DMS 273 (cell line): ENCODE data around the gene CHMP4B.
A peak's percentile ranks its signal among the peaks of the same experiment; 100 is the strongest.

ENCODE experiments used
- DNase-seq: peaks from one replicate; lab custom pipeline; 2025; ENCODE audit not compliant: unreplicated experiment; lab: John Stamatoyannopoulos, UW

Gene CHMP4B

DNA sequence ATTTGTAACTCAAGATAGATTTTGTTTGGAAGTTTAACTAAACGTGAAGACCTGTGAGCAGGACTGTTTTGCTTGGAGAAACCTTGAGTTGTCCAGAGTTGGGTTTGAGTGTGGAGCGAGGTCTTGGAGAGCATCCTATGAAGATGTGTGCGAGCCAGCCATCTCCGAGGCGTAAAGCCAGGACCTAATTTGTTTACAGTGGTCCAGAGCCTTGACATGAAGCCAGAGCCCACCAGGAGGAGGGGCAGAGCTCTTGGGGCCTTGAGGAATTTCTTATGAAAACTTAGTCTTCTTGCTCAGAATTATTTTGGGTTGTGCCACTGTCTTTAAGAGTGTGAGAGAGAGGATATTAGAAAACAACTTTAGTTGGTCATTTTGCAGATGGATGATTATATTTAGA, 6.3 kb downstream of the CHMP4B start:
- DNase-seq: no peak

DNA sequence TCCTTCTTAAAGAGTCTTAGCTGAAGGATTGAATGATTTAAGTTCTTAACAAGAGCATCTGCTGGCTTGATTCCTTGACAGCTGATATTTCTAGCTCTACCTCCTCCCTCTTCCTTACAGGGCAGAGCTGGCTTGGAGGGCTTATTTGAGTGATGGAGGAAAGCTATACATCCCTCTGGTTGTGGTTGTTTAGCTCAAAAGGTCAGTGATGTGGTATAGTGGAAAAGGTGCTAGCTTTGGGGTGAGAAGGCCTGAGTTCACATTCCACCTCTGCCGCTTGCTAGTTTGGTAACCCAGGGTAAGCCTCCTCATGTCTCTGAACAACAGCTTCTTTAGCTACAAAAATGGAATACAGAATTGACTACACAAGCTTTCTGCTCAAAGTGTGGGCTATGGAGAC, 8.3 kb downstream of the CHMP4B start:
- DNase-seq: no peak

DNA sequence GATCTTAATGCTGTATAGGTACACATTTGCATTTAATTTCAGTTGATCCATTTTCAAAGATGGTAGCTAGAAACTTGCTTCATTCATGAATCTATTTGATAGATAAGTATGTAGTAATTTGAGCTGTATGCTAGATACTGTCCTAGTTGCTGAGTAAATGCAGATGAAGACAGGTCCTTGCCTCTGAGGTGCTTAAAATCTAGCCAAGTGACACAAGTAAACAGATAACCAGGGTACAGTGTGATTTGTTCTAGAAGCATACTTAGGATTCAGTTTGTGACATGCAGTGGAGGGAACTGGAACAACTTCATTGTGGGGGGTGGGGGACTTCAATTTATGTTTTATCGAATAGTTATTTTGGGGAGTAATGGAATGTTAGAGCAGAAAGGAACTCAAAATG, 9.2 kb downstream of the CHMP4B start:
- no peak for DNase-seq

DNA sequence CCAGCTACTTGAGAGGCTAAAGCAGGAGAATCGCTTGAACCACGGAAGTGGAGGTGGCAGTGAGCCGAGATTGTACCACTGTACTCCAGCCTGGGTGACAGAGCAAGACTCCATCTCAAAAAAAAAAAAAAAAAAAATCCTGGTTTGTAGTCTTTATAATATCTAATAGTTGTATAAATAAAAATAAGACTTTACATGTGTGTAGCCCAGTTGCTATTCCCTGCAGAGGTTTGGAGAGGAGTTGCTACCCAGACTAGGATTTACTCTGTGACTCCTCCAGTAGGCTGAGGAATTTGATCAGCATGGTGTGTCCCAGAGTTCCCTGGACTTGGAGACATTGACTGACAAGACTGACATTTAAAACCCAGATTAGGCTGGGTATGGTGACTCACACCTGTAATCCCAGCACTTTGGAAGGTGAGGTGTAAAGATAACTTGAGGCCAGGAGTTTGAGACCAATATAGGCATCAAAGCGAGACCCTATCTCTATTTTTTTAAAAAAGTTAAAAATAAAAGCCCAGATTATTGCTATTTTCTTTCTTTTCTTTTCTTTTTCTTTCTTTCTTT, 10.2 kb downstream of the CHMP4B start:
- DNase-seq: no peak

DNA sequence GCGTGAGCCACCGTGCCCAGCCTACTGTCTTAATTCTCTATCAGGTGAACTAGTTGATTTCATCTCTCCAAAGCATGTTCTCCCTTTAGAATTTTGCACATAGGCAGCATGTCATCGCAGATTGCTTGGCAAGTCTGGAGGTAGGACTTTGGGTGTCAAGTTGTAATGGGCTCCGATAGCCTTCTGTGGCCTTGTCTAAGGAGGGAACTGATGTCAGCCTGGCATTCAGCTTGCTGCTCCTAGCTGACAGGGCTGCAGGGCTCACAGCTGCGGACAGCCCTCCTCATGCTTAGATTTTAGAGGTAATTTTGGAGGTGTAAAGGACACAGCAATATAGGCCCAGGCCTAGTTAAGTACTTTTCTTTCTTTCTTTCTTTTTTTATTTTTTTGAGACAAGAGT, 11.3 kb downstream of the CHMP4B start:
- no peak for DNase-seq

DNA sequence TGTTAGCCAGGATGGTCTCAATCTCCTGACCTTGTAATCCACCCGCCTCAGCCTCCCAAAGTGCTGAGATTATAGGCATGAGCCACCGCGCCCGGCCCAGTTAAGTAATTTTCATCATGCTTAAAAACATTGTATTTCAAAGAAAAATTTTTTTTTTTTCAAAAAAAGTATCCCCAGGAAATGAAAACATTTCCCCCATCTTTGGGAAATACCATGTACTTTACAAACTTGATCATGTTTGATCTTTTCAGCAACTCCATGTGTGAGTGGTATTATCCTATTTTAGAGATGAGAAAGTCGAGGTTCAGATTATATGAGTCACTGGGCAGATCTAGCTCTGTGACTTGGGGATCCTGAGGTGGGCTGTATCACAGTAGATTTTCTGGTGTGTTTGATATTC, 11.8 kb downstream of the CHMP4B start:
- DNase-seq: no peak

DNA sequence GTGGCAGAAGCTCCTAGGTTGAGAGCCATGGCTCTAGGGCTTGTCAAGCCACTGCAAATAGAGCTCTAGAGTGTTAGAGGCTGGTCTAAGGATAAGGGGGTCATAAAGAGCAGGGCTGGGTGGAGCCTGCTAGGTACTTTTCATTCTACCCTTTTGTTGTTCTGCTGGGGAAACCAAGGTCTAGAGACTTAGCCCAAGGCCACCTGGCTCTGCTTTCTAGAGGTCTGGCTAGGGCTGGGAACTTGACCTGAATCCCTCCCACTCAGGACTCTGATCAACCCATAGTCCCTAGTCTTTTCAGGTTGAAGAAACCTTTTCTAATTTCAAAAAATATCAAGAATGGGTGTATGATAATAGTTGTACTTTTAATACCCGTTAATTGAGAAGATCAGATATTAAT, 13.7 kb downstream of the CHMP4B start:
- no peak for DNase-seq

DNA sequence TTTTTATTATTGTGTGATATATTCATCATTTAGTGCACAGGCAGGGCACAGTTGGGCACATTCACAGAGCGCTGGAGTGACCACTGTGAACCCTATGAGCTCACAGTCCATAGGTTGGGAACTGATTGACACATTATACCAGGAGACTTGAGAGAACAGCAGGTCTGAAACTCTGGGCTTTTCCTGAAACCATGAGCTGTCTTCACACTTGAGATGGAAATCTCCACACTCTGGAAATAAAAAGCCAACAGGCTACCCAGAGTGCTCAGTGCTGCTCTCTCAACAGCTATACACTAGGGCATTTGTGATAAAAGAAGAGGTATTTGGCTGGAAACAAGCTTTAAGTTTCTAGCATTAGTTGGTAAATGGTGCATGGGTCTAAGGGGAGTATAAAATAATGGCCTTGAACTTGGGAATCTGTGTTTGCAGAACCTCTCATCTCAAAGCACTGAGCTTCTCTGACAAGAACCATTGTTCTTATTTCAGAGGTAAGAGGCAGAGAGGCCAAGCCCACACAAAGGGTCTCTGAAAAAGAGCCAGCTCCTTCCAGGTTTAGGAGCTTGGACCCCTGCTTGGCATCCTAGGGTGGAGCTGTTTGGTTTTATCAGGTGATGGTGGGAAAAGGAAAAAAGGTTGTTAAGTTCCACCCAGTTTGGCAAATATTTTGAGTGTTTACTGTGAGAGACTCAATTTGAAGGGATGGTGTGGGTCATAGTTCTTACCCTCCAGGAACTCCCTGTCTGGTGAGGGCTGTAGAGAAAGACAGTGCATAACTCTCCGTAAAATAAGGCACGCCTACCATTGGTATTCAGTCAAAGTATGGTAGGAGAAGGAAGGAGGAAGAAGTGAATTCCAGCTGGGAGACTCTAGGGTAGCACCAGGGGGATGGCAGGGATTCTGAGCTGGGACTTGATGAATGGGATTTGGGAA, 14.5 kb downstream of the CHMP4B start:
- DNase-seq: no peak

DNA sequence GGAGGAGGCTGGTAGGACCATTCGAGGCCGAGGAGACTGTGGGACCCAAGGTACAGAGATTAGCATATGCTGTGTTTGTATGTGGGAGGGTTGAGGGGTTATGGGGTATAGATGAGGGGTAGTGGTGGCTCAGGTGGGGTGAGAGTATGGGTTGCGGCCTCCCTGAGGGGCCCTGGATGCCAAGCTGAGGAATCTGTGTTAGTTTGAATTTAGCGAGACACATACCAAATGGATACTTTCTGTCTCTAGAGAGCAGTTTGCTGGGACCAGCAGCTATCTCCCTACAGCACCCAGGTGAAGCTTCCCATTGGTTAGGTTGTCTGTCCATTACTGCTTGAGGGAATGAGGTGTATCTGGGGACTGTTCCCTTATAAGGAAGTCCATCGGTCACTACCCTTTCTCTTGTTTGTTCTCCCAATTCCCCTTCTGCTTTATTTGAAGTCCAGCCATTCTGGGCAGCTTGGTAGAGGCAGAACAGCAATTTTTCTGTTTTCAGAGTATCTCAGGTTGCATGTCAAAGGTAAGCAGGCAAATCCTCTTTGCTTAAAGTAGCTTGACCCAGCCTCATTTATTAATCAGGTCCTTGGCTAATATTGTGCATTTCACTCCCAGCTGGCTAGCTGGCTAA, 15.2 kb downstream of the CHMP4B start:
- peak; percentile 17 for DNase-seq

DNA sequence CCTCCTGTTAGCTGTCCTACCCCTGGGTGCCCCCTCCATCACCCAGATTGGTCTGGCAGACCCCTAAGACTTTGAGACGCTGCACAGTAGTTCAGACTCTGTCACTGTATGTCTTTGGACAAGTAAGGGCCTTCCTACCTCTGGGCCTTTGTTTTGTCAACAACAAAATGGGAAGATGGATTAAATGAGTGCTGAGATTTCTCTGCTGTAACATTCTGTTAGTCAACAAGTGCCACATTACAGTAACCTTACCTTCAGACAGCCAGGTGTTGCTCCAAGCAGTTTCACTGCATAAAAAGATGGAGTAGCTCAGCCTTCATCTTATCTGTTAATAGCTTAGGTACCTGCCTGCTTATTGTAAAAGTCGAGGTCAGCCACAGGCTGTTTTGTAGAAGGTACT, 16.0 kb downstream of the CHMP4B start:
- no peak for DNase-seq

DNA sequence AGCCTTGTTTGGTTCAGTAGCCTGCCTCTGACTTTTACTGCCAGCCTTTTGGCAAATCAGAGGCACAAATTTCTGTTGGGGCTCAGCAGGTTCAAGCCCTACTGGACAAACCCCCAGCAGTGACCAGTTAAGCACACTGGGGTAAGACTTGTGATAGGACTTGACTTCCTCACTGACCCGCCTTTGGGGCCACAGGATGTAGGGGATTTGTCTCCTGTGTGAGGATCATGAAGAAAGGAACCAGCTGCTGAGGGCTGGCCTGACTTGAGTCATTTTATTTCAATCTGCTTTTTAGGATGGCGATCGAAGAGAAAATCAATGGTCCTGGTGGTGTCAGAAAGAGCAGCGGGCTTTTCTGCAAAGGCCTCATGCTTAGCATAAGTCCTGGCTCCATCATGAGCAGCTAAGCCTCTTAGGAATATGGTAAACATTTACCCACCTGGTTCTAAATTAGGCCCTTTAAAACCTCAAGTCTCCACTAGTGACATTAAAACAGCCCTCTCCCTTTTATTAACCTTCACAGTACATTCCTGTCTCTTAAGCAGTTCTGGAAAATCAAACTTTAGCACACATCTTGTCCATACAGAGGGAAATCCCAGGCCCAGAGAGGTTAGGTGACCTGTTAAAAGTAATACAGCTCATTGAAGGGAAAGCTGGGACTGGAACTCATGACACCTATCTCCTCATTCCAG, 16.6 kb downstream of the CHMP4B start:
- no peak for DNase-seq

DNA sequence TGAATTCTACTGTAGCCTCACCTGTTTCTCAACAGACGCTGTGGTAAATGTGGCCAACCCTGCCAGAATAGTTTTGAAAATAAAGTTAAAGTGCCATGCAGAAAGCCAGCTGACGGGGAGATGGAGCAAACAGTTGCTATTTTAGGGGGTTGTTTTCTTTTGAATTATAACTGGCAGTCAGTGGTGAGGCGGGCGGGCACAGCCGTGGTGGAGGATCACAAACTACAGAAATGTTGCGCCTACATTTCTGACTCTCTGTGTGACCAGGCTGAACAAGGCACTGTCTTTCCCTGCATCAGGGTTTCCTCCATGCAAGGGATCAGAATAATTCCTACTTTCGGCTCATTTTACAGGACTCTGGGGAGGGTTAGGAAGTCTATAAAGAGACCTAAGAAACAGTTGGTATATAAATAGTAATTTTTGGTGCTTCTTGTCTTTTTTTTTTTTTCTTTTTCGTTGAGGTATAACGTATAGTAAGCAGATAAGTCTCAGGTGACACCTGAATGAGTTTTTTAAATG, 17.2 kb downstream of the CHMP4B start:
- peak; percentile 14 for DNase-seq

DNA sequence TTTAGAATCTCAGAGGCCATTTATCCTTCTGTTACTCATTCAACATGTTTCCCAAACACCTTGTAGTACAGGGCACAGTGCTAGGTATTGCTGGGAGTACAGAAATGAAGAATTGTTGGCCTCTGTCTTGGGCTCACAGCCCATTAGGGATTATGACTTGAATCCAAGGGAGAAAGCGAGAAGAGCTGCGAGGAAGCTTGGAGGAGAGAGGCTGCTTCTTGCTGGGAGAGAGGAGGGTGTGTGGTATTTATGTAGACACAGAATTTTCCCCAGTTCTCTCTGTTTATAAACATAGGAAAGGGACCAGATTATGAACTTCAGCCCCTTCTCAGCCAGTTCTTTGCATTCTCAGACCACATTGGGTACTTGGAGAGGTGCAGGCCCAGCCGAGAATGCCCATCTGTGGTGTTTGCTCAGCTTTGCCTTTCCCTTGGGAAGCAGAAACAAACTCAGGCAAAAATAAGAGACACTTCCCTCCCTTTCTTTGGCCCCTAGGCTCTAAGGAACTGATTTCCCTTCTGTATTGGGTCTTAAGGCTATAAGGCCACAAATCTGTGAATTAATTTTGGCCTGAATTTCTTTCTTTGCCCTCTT, 17.9 kb downstream of the CHMP4B start:
- peak; percentile 56 for DNase-seq

DNA sequence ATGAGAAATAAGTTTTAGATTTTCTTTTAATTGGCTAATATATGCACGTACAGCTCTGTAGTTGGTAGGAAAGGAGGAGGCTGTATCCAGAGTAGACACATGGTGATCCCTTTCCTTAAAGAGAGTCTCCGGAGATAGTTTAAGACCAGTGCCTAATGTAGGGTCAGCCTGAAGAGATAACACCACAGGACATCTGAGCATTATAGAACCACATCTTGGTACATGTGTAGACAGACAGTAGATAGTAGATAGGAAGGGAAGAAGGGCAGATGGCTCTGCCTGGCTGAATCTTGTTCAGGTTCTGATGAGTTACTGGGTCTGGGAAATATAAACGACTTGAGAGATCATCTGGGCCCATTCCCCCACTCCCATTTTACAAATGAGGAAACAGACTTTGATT, 18.5 kb downstream of the CHMP4B start:
- DNase-seq: no peak

DNA sequence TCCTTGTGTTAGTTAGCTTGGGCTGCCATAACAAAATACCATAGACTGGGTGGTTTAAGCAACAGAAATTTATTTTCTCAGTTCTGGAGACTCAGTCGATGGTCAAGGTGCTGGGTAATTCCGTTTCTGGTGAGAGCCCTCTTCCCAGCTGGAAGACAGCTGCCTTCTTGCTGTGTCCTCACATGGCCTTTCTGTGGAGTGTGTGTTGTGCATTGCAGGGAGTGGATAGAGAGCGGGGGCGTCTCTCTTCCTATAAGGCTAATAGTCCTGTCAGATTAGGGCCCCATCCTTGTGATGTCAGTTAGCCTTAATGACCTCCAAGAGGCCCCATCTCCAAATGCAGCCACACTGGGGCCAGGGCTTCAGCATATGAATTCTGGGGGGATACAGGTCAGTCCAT, 19.2 kb downstream of the CHMP4B start:
- peak; percentile 76 for DNase-seq

DNA sequence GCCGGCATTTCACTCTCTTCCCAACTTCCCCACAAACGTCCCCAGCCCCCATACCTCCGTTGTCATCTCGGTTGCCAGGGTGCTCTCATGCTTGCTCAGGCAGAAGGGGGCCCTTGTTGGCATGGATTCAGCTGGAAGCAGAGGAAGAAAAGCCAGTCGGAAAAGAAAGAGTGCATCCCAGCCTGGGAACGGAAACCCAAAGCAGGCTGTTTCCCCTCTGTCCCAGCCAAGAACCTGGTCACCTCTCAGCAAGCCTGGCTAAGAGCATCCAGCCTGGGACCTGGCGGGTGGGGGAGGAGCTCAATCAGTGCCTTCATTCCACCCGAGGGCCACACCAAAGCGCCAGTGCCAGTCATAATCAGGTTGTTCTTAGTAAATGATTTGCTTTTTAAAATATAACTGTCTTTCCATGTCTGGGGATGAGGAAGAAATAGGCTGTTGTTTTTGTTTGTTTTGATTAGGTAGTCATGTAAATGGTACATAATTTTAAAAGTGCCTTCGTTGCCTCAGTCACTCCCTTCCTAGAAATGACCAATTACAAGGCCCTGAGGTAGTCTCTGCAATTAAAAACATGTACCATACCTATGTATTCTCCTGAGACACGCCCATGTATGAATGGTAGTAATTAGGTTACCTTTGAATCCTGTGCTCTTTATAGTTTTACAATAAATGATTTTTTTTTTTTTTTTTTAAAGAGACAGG, 21.1 kb downstream of the CHMP4B start:
- DNase-seq: peak; percentile 78

DNA sequence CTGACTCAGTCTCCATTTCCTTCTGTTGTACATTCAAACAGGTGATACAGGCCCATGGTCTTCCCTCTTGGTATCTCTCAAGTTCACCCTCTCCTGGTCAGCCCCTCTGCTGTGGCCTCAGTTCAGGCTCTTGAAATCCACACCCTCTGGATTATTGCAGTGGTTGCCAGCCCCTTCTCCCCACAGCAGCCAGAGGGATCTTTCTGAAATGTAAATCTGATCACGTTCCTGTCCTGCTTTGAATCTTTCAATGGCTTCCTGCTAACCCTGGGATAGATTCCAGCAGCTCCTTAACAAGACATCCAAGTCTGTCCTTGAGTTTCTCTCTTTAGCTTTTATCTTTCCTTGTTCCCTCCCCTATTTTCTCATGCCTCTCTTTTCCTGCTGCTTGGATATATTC, 22.2 kb downstream of the CHMP4B start:
- DNase-seq: no peak

DNA sequence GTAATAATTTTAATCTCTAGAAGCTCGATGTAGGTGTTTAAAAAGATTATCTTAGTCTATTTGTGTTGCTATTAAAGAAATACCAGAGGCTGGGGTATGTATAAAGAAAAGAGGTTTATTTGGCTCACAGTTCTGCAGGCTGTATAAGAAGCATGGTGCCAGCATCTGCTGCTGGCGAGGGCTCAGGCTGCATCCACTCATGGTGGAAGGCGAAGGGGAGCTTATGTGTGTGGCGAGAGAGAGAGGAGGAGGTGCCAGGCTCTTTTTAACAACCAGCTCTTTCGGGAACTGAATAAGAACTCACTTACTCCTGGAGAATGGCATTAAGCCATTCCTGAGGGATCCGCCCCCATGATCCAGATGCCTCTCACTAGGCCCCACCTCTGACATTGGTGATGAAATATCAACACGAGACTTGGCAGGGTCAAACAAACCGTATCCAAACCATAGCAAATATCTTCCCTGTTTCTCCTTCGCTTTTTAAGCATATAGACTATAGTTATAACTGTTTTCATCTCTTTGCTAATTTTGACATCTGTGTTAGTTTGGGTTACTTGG, 24.5 kb downstream of the CHMP4B start:
- DNase-seq: no peak

DNA sequence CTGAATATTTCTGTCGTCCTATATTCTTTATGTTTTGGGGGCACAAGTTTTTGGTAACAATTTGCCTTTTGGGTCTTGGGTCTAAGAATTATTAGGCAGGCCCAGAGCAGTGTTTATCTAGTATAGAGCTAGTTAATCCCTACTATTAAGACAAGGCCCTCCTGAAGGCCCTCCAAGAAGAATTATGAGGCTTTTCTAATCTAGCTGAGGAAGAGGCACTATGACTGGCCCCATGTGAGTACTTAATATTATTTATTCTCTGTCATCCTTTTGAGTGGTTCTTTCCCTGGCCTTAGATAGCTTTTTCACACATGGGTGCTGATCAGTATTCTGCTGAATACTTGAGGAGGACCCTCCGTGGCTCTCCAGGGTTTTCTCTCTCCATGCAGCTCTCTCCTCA, 25.1 kb downstream of the CHMP4B start:
- no peak for DNase-seq
